ENCODE results near the gene CENPX.

The CENPX gene

GRCh38 chr17:82055023-82055964 is 32.6 kb upstream of the CENPX start:
- DNase-seq (ENCODE audit: low read depth), result no peak

DNA sequence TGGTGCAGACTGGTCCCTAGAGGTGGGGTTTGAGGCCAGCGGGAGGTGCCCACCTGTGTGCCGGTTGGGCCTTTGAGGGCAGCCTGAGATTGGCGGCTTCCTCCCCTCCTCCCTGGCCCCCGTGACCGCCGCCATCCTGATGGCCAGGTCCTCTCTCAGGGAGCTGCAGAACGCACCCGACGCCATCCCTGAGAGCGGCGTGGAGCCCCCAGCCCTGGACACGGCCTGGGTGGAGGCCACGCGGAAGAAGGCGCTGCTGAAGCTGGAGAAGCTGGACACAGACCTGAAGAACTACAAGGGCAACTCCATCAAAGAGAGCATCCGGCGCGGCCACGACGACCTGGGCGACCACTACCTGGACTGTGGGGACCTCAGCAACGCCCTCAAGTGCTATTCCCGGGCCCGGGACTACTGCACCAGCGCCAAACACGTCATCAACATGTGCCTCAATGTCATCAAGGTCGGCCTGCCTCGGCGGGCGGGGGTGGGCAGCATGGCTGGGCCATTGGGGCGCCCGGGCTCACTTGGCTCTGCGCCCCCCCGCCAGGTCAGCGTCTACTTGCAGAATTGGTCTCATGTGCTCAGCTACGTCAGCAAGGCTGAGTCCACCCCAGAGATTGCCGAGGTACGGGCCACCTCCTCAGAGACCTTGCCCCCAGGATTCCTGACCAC is 31.8 kb upstream of the CENPX start:
- DNase-seq (ENCODE audit: low read depth), result no peak

GRCh38 chr17:82053556-82054263 is 31.0 kb upstream of the CENPX start:
- DNase-seq (ENCODE audit: low read depth), result no peak

- no peak for DNase-seq (ENCODE audit: low read depth)
Observed at GRCh38 chr17:82053130-82053529, 30.5 kb upstream of the CENPX start.

DNA sequence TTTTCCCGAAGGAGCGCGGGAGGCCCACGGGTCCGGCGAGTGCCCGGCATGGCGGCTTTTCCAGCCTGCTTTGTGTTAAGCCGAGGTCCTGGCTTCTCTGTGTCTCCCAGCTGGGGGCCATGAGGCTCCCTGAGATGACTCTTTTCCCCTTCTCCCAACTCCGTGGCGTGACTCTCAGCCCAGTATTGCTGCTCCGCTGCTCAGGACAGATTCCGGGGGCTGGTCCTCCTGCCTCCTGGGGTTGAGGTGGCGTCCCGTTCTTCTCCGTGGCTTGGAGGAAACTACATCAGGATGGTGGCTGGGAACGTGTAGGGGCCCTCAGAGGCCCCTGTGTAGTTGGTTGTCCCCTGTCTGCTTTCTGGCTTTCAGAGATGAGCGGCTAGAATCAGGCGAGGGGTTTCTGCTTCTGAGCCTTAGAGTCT is 30.0 kb upstream of the CENPX start:
- DNase-seq (ENCODE audit: low read depth), result no peak

DNA sequence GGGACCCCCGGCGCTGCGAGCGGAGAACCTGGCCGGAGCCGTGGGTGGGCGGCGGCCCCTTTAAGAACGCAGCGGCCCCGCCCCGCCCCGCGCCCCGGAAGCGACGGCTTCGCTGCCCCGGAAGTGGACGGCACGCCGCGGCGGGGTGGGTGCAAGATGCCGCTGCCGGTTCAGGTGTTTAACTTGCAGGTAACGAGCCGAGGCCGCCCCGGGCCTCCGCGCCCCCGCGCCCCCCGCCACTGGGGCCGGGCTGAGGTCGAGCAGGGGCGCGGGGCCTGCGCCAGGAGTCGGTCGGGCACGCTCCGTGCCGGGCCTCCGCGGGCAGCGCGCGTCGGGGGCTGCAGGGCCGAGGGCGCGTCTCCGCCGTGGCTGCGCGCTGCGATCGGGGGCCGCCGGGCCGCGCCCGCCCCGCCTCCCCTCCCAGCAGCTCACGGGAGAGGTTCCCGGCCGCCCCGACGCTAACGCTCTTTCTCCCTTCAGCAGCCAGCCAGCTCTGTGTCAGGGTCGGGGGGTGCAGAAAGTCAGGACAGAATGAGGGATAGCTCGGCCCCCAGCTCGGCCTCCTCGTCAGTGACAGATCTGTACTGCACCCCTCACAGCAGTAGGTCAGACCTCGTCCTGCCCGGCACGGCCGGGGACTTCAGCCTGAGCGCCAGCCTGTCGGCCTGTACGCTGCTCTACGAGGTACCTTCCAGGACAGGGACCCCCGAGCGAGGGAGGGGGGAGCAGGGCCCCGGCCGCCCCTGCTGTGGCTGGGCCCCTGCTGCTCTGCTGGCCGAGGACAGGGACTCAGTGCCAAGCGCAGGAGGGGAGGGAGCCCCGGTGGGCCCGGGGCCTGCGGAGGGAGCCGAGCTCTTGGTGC is 29.3 kb upstream of the CENPX start, which contains the start of the genes GPS1 and RFNG:
TSS of gene GPS1 (plus strand) at position 123 of the 862 bp plus-strand sequence. CDS start at position 157, 34 bp downstream.
TSS of gene RFNG (minus strand) at position 36 of the 862 bp plus-strand sequence. CDS start 45 bp downstream, outside the sequence.
- no peak for DNase-seq (ENCODE audit: low read depth)

- DNase-seq (ENCODE audit: low read depth), result no peak
Observed at GRCh38 chr17:82050761-82051641, 28.3 kb upstream of the CENPX start.

GRCh38 chr17:82050152-82050760 is 27.6 kb upstream of the CENPX start:
- DNase-seq (ENCODE audit: low read depth), result no peak

GRCh38 chr17:82049521-82049971 is 26.9 kb upstream of the CENPX start:
- DNase-seq (ENCODE audit: low read depth), result no peak

GRCh38 chr17:82049106-82049505 is 26.4 kb upstream of the CENPX start:
- DNase-seq (ENCODE audit: low read depth), result no peak

DNA sequence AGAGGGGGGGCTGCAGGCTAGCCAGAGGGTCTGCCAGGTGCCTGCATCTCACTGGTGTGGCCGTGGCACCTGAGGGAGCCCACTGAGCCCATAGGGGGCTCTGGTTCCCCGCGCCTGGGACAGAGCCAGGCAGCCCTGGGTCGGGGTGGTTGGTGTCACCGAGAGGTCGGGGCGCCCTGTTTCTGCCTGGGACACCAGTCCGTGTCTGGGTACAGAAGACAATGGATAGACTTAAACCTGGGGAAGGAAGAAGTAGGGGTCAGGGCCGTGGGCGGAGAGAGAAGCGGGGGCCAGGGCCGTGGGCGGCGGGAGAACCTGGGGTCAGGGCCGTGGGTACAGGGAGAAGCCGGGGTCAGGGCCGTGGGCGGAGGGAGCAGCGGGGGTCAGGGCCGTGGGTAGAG is 25.9 kb upstream of the CENPX start:
- DNase-seq (ENCODE audit: low read depth), result no peak

GRCh38 chr17:82047914-82048570 is 25.4 kb upstream of the CENPX start:
- DNase-seq (ENCODE audit: low read depth), result no peak

GRCh38 chr17:82047379-82047778 is 24.7 kb upstream of the CENPX start:
- no peak for DNase-seq (ENCODE audit: low read depth)

DNA sequence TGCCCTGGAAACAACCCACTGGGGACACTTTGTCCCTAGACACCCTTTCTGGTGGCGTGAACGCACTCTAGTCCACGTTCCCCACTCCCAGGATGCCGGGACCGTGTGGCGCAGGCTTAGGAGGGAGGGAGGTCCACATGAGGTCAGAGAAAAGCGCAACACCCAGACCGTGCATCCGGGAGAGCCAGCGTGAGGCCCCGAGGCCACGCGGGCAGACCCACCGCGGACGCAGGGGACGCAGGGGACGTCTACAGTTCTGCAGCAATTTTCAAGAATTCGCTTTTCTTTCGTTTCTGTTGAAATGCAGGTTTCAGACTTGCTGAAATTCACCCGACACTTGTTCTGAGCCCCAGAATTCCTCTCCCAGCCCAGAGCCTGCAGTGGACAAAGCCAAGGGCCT is 24.2 kb upstream of the CENPX start:
- DNase-seq (ENCODE audit: low read depth), result no peak

DNA sequence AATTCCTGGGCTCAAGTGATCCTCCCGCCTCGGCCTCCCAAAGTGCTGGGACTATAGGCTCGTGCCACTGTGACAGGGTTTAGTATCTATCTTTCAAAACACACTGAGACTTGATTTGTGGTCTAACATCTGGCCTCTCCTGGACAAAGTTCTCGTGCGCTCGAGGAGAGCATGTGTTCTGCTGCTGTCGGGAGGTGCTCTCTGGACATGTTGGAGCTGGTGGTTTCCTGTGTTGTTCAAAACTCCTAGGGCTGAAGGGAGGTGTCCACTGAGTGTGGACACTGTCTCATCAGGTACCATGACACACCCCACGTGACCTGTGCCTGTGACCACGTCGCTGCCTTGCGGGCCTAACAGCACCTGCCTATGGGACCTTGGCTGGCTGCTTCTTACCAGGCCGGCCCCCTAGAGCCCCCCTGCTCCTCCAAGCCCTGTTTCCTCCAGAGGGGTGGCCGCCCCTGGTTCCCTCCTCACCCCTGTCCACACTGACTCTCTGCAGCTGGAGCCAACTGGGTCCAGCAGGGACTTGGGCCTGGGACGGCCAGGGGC is 23.3 kb upstream of the CENPX start:
- no peak for DNase-seq (ENCODE audit: low read depth)

GRCh38 chr17:82043507-82043906 is 20.8 kb upstream of the CENPX start:
- DNase-seq (ENCODE audit: low read depth), result no peak

DNA sequence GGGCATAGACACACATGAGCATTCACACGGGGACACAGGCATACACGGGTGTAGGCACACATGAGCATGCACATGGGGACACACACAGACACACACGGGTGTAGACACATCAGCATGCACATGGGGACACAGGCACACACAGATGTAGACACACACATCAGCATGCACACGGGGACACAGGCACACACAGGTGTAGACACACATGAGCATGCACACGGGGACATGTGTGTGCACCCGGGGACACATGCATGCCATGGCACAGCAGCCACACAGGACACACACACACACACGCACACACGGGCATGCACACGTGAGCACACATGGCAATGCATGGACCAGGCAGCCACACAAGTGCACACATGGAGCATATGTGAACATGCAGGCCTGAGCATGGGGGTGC is 20.0 kb upstream of the CENPX start:
- DNase-seq (ENCODE audit: low read depth), result no peak

- DNase-seq (ENCODE audit: low read depth), result no peak
Observed at GRCh38 chr17:82041144-82041814, 18.6 kb upstream of the CENPX start.

All from non-pigmented ciliary epithelial cell (primary cell).